Measurements from ENCODE around the gene PHIP.

DNA sequence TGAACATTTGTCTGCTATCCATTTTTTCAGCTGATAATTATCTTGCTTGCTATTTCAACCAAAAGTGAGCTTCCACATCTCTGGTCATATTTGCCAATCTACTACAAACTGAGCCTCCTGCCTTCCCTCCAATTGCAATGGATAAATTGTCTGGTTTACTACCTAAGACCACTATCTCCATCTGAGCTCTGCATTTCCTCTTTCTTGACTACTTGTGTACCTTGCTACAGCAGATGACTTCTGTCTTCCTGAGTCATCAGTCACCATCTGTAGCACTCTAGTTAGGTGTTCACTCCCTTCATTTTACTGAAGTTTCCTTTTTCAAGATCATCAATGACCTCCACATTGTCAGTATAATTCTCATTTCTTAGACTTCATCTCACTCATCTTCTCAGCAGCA, 33.5 kb upstream of the PHIP start:
- TF ChIP-seq, protein P1, sequence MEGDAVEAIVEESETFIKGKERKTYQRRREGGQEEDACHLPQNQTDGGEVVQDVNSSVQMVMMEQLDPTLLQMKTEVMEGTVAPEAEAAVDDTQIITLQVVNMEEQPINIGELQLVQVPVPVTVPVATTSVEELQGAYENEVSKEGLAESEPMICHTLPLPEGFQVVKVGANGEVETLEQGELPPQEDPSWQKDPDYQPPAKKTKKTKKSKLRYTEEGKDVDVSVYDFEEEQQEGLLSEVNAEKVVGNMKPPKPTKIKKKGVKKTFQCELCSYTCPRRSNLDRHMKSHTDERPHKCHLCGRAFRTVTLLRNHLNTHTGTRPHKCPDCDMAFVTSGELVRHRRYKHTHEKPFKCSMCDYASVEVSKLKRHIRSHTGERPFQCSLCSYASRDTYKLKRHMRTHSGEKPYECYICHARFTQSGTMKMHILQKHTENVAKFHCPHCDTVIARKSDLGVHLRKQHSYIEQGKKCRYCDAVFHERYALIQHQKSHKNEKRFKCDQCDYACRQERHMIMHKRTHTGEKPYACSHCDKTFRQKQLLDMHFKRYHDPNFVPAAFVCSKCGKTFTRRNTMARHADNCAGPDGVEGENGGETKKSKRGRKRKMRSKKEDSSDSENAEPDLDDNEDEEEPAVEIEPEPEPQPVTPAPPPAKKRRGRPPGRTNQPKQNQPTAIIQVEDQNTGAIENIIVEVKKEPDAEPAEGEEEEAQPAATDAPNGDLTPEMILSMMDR (IDR thresholded peaks at IDR 0.05 in 2 of 3, conservative IDR thresholded peaks at IDR 0.05 in 1 of 3; ENCODE audit: borderline replicate concordance in 1 of 3, insufficient read depth in 1 of 3, low read depth in 2 of 3, low read length in 2 of 3), result no peak
- TF ChIP-seq EGR1 (IDR thresholded peaks at IDR 0.05; ENCODE audit: low read depth) (no peak), POLR2AphosphoS5 (IDR thresholded peaks at IDR 0.05; ENCODE audit: low read depth, low read length) (no peak), JUND (IDR thresholded peaks at IDR 0.05) (no peak), EZH2phosphoT487 (IDR thresholded peaks at IDR 0.05; ENCODE audit: borderline replicate concordance) (no peak), YY1 (IDR thresholded peaks at IDR 0.05; ENCODE audit: extremely low read depth, insufficient replicate concordance, low read depth, low read length) (no peak), SP1 (IDR thresholded peaks at IDR 0.05; ENCODE audit: low read depth) (no peak), POLR2A (IDR thresholded peaks at IDR 0.05; ENCODE audit: borderline replicate concordance, extremely low read depth, insufficient read depth, insufficient read length) (no peak), REST (IDR thresholded peaks at IDR 0.05; ENCODE audit: low read depth) (no peak)

All from HCT116 (cell line).